Fibroblast of mammary gland (primary cell): Measurements from ENCODE around the gene DGKH.

Experiments used
- DNase-seq: peaks from one replicate; pipeline ENCODE4 v3.0.0-alpha.2; 2010; ENCODE audit warnings: low read depth
- H3K4me3 ChIP-seq: 2 replicates; pipeline ENCODE4 v1.5.1; 2011; ENCODE audit warnings: low read depth, mild to moderate bottlenecking, low read length, moderate library complexity; ENCODE audit not compliant: control insufficient read depth
- TF ChIP-seq, protein P1 (sequence below): conservative IDR thresholded peaks from 2 replicates; pipeline ENCODE4 v1.5.1; 2011; ENCODE audit warnings: low read depth, low read length, inconsistent platforms; ENCODE audit not compliant: control insufficient read depth, insufficient read depth

Gene DGKH

DNA sequence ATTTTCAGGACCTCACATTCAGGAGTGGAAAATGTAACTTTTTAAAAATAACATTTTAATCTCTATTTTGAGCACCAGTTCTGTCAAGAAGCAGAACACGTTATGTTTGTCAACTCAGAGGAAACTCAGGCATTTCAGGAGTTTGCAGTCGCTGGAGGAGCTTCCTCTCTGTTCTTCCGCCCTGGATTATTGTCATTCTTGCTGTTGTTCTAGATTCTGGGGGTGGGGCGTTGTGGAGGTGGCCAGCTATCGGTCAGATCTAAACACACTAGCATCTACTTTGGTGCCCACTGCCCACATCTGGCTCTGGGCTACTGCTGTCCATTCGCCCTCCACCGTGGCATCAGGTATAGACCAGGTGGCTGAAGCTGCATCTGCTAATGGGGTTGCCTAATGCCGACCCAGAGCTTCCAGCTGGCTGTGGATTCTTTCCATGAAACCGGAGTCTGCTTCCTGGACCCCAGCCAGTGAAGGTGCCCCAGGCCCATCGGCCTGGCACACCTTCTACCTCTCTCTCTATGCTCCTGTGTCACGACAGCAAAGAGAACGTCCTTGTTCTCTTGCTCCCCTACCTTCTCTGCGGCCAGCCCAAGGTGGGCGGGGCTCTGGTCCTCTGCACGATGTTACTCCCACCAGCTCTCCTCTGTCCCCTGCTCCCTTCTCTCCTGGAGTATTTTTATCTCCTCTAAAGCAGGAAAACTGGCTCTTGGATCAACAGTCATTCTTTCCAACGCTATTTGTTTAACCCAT lies 36.7 kb upstream of the DGKH start:
- no peak overlapping the region for H3K4me3 ChIP-seq
- no peak for DNase-seq
- TF ChIP-seq, protein P1, sequence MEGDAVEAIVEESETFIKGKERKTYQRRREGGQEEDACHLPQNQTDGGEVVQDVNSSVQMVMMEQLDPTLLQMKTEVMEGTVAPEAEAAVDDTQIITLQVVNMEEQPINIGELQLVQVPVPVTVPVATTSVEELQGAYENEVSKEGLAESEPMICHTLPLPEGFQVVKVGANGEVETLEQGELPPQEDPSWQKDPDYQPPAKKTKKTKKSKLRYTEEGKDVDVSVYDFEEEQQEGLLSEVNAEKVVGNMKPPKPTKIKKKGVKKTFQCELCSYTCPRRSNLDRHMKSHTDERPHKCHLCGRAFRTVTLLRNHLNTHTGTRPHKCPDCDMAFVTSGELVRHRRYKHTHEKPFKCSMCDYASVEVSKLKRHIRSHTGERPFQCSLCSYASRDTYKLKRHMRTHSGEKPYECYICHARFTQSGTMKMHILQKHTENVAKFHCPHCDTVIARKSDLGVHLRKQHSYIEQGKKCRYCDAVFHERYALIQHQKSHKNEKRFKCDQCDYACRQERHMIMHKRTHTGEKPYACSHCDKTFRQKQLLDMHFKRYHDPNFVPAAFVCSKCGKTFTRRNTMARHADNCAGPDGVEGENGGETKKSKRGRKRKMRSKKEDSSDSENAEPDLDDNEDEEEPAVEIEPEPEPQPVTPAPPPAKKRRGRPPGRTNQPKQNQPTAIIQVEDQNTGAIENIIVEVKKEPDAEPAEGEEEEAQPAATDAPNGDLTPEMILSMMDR = no peak

- no peak for DNase-seq
- H3K4me3 ChIP-seq = no peak overlapping the region
- TF ChIP-seq, protein P1 = no peak
These were observed 34.3 kb upstream of the DGKH start for GRCh38 chr13:42014119-42014518.

DNA sequence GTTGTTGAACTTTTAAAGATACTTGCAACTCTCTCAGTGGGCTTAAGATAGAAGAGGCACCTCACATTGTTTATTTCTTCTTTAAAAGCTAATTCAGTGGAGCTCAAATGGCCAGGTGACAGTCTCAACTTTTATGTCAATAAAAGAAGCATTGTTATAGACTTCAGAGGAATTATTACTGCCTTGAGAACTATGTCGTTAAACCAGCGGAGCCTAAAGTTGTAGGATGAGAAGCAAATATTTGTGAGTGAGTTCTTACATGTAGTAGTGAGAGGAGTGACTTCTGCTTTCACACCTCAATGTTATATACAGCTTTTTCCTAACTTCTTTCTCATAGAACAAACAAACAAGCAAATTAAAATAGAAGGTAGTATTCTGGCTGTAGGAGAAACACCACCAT lies 31.2 kb upstream of the DGKH start:
- no peak for DNase-seq
- TF ChIP-seq, protein P1 = no peak
- no peak overlapping the region for H3K4me3 ChIP-seq

- DNase-seq = no peak
- TF ChIP-seq, protein P1 = no peak
- no peak overlapping the region for H3K4me3 ChIP-seq
These were observed 26.6 kb upstream of the DGKH start for GRCh38 chr13:42021851-42022250.

- DNase-seq = no peak
- TF ChIP-seq, protein P1 = no peak
- no peak overlapping the region for H3K4me3 ChIP-seq
These were observed 26.1 kb upstream of the DGKH start for GRCh38 chr13:42022336-42022735.

- peak; percentile 82 for DNase-seq
- H3K4me3 ChIP-seq = no peak overlapping the region
- TF ChIP-seq, protein P1 = no peak
These were observed 25.5 kb upstream of the DGKH start for GRCh38 chr13:42022796-42023493.
